Sigmoid colon (tissue), 4 donors: ENCODE data around the gene NCOA7.

ENCODE experiments used
- CTCF ChIP-seq, 4 experiments: fragments of 450-650 bp in 3 of 4; fragments of 200-600 bp in 1 of 4; IDR thresholded peaks; one replicate each; pipeline ENCODE4 v1.5.1; 2016 to 2019; ENCODE audit warnings: antibody characterized with exemption in 4 of 4, mild to moderate bottlenecking in 3 of 4, moderate library complexity in 2 of 4
- POLR2AphosphoS5 ChIP-seq, 4 donors: sonication (generic); formaldehyde crosslinking; IDR thresholded peaks; one replicate each; pipeline ENCODE4 v1.6.1; 2017; ENCODE audit warnings: antibody characterized with exemption in 4 of 4

GRCh38 chr6:125759184-125759902 lies 31.4 kb upstream of the NCOA7 start:
- no peak for TF ChIP-seq CTCF (IDR thresholded peaks at IDR 0.05)
- TF ChIP-seq POLR2AphosphoS5 (IDR thresholded peaks at IDR 0.05), result no peak
